SKM-1 (cell line): ENCODE data around the gene CNST.
"Not testable (repeated sequence)": the region's sequence is repeated elsewhere in the genome, so short reads cannot be mapped to it uniquely, and the experiment has no call there.

Experiments
- DNase-seq: peaks from one replicate; lab custom pipeline; 2025; ENCODE audit not compliant: unreplicated experiment; lab: John Stamatoyannopoulos, UW

Gene CNST

DNA sequence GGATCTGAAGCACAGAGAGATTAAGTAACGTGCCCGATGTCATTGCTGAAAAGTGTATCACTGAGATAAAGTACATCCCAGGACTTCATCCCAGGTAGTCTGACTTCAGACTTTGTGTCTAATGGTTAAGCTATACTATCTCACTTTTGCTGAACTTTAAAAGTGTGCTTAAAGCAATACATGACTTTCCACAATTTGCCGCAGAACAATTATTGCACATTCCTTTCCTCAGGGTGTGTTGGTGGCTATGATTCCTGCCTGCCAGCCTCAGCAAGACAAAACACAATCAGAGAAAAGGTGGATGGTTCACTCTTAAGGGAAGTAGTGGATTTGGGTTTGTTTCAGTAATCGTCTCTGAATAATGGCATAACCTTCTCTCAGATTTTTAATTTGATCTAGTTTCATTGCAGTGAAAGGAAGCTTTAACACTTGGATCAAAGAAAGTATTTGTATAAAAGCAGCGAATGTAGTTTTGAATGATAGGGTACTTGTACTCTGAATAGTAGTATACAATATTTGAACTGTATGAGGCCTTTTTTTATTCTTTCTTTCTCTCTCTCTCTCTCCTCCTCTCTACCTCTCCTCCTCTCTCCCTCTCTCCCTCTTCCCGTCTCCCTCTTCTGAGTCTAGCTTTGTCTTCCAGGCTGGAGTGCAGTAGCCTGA lies 47.0 kb downstream of the CNST start:
- DNase-seq: no peak

- DNase-seq: no peak
Measured at GRCh38 chr1:246617156-246617555, 50.9 kb downstream of the CNST start.

GRCh38 chr1:246617768-246618167 lies 51.5 kb downstream of the CNST start:
- no peak for DNase-seq

DNA sequence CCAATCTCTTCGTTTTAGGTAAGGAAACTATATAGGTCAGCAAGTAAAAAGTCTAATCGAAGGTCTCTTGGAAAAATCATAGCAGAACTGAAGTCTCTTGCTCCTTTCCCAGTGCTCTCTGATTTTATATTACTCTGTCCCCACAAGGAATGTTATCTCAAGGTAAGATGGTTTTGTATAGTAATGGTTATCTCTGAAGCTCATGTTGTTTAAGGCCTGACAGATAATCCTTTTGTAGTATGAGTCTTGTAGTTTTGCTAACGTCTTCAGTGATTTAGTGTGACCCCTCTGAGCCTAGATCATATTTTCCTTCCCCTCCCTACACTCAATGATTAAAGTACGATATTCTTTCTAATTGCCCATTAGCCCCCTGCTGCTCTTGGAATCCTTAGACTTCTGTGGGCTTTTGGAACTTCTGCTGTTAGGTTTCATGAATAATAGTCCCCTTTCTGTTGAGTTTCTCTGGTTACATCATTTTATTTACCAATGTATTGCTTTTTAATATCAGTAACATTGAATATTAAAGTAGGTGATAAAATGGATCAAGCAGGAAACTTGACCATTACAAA lies 52.1 kb downstream of the CNST start:
- DNase-seq: no peak

DNA sequence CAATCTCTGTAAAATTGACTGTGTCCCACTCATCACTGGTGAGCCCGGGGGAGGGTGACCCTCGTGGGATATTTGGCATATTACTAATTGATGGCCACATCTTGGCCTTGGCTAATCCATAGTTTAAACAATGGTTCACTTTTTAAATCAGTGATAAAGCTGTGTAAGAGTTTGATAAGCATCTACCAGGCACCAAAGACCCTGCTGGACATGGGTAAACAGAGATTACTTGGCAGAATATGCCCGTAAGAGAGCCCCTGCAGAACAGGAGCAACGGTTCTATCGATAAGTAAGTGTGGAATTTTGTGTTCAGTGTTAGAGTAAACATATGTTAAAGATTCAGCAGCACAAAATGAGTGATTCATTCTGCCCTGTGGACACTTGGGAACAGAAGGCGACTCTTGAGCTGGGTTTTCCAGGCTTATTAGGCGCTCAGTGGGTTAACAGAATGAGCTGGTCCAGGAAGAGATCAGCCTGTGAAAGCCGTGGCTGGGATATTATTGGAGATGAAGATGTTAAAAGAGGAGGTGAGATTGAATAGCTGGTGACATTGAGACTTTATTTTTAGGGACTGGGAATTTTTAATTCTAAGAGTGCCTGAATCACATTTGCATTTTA lies 55.9 kb downstream of the CNST start:
- DNase-seq: no peak

- DNase-seq: no peak
Measured at GRCh38 chr1:246624091-246624490, 57.8 kb downstream of the CNST start.

DNA sequence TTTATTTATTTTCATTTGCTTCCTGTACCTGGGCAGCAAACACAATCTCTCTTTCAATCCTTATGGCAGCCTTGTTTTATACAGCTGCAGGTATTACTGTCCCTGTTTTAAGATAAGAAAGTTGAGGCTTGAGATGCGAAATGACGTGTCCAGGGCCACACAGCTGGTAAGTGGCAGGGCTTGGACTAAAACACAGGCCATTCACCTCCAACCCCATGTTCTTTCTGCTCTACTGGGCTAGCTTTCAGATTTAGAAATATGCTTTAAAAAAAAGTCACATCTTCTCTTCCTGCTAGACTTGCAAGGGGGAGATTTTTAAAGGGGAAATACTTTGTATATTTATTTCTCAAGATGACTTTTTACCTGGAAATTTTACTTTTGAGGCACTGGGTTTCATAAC lies 62.8 kb downstream of the CNST start:
- DNase-seq: no peak

GRCh38 chr1:246629976-246630375 lies 63.7 kb downstream of the CNST start:
- no peak for DNase-seq

- no peak for DNase-seq
Measured at GRCh38 chr1:246631426-246631825, 65.2 kb downstream of the CNST start.

DNA sequence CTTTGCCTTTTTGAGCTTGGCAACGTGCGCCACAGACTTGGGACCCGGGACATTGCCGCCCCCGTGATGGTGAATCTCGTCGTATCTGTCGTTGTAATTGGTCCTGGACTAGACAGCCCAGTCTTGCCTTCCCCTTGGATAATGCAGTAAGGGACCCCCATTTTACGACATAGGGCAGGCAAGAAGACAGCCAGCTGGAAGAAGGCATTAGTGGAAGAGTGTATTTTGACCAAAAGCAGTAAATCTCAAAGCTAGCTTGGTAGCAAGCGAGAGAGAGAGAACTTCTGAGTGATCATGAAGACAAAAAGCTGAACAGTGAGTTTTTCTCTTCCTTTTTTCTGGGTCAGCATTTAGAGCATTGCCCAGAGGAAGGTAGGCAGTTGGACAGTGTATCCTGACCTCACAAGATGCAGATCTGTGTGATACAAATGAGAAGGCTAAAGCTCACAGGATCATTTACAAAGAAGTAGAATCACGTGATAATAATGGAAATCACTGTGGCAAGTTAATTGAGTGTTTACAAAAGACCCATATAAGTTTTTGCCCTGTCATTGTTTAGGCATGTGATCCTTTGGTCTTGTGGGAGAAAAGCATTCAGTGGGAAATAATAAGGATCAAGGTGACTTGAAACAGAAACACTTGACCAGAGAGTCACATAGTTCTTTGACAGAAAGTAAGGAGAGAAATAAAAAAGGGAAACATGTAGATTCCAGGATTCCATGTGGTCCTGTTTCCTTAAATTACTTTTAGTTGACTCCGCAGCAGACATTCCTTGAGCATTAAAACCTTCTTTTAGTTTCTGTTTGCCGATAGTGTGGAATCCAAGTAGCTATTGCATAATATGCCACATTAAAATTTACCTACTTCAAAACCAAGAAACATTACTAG lies 66.3 kb downstream of the CNST start:
- DNase-seq: no peak

GRCh38 chr1:246634659-246635058 lies 68.4 kb downstream of the CNST start:
- DNase-seq: not testable (repeated sequence)

GRCh38 chr1:246638941-246639655 lies 72.8 kb downstream of the CNST start:
- DNase-seq: no peak

DNA sequence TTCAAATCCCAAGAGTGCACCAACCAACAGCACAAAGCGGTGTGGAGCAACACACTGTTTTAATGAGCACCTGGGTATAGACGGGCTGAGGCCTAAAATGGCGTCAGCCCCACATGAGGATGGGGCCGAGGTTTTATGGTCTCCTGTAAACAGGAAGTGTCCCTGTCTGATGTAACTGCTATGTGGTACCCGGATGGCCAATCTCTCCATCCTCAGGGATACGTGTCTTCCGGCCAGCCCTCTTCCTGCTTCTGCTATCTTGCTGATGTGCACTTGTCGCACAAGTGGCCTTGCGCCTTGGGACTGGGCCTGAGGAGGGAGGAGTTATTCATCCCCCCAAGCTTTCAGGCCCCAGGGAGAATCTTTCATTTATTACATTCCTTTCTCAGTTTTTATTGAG lies 73.5 kb downstream of the CNST start:
- DNase-seq: no peak

DNA sequence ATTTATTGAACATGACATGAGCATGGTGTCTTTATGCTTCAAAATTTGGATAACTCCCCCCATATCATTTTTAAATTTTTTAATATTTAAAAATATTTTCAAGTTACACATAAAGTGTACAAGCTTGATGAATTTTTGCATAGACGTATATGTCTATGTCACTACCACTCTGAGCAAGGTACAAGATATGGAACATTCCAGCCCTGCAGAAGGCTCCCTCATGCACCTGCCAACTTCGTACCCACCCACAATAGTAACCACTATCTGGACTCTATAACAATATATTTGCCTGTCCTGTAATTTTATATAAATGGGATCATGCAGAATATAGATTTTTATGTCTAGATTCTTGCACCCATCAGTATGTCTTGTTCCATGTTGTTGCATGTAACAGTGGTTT lies 74.5 kb downstream of the CNST start:
- no peak for DNase-seq

GRCh38 chr1:246641394-246641793 lies 75.1 kb downstream of the CNST start:
- DNase-seq: no peak

- no peak for DNase-seq
Measured at GRCh38 chr1:246642719-246643118, 76.5 kb downstream of the CNST start.

DNA sequence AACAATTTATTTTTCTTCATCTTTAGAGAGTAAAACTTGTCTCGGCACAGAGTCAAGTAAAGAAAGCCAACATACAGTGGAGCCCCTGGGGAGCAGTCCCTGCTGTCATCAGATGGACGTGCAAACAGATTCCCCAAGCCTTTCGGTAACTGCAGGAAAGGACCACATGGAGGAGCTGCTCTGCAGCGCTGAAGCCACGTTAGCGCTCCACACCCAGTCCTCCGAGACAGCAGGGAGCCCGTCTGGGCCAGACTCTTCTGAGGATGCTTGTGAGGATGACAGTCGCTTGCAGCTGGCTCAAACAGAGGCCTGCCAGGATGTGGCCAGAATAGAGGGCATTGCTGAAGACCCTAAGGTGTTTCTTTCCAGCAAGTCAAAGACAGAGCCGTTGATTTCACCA lies 80.9 kb downstream of the CNST start:
- no peak for DNase-seq

GRCh38 chr1:246647513-246647912 lies 81.3 kb downstream of the CNST start:
- no peak for DNase-seq

GRCh38 chr1:246651012-246651695 lies 84.9 kb downstream of the CNST start:
- DNase-seq: no peak

GRCh38 chr1:246658567-246658966 lies 92.3 kb downstream of the CNST start:
- no peak for DNase-seq
